Measurements from ENCODE around the gene DIS3L2. TPM values are rescaled to one million over a fixed set of nuclear protein-coding genes. Genes with fewer than 3 reads are reported as not detected.
A peak's percentile ranks its signal among the peaks of the same experiment; 100 is the strongest.

Gene DIS3L2
- total and polyA plus RNA-seq, 2 of the 8 experiments (the other 6 are each of a cell fraction or from before 2014, with no cell fraction given): 11.5 to 21.6 TPM

GRCh38 chr2:232365621-232366321, 404.3 kb downstream of the DIS3L2 start:
- Histone ChIP-seq H2BK12ac (ENCODE audit: low read depth, low read length) (peak overlapping the region; percentile 92; the same call in 1 of the 2 replicates), H3K9ac (replicated peaks in 1 of 4; ENCODE audit: extremely low read depth in 1 of 4, low read depth in 3 of 4, low read length in 3 of 4) (no peak overlapping the region), H4K91ac (replicated peaks; ENCODE audit: insufficient read length, low read length) (no peak overlapping the region), H2AK5ac (ENCODE audit: low read depth, low read length) (no peak overlapping the region), H3K27ac (ENCODE audit: low read depth, low read length) (no peak overlapping the region), H3K4ac (replicated peaks; ENCODE audit: insufficient read length, low read depth, low read length) (no peak overlapping the region), H4K5ac (ENCODE audit: insufficient read length, low read depth, low read length) (no peak overlapping the region), H4K20me1 (replicated peaks in 1 of 2; ENCODE audit: control insufficient read depth in 1 of 2, insufficient read depth in 2 of 2, low read length in 2 of 2) (no peaks in the 10 kb centered on the region), H2BK20ac (ENCODE audit: low read length) (no peak overlapping the region), H3K27me3 (replicated peaks in 1 of 4; ENCODE audit: control insufficient read depth in 3 of 4, extremely low read depth in 1 of 4, insufficient read depth in 3 of 4, low read length in 3 of 4) (no peaks in the 10 kb centered on the region), H3K23me2 (ENCODE audit: low read depth, low read length) (no peaks in the 10 kb centered on the region), H3K14ac (ENCODE audit: insufficient read length) (no peak overlapping the region), H3K18ac (ENCODE audit: extremely low read depth, low read length) (no peak overlapping the region; the same call in 1 of the 2 replicates), H2BK120ac (replicated peaks; ENCODE audit: low read depth, low read length) (no peak overlapping the region), H3K4me1 (replicated peaks in 1 of 4; ENCODE audit: control insufficient read depth in 3 of 4, insufficient read depth in 4 of 4, low read length in 3 of 4) (peaks cover 0 to 24% (median 6%) of the 10 kb centered on the region in 4 experiments; a peak in 6 of 7 replicates), H3K56ac (replicated peaks; ENCODE audit: insufficient read length, low read depth, low read length) (no peak overlapping the region), H3K23ac (ENCODE audit: insufficient read length) (no peak overlapping the region), H3K79me1 (ENCODE audit: low read depth, low read length) (no peaks in the 10 kb centered on the region), H2AFZ (ENCODE audit: low read length) (no peak overlapping the region), H2BK15ac (ENCODE audit: low read length) (0 out of 2 replicates have a peak overlapping the region, but pooled peaks have one; percentile 81), H3K4me2 (ENCODE audit: insufficient read depth in 1 of 2, low read depth in 2 of 2, low read length in 2 of 2) (peak overlapping the region in 1 of 2 experiments; percentile 8; a peak in 1 of 4 replicates), H3K79me2 (ENCODE audit: control insufficient read depth in 1 of 2, insufficient read depth in 2 of 2, low read length in 2 of 2) (no peaks in the 10 kb centered on the region), H4K8ac (ENCODE audit: extremely low read depth, insufficient read depth, low read length) (no peak overlapping the region), H3K4me3 (ENCODE audit: extremely low read depth in 1 of 4, insufficient read depth in 2 of 4, low read depth in 3 of 4, low read length in 4 of 4) (no peak overlapping the region), H3K9me3 (ENCODE audit: insufficient read depth in 2 of 2, low read depth in 1 of 2, low read length in 1 of 2) (no peaks in the 10 kb centered on the region), H2BK5ac (ENCODE audit: low read depth, low read length) (no peak overlapping the region), H3K36me3 (ENCODE audit: control insufficient read depth in 2 of 4, insufficient read depth in 4 of 4, low read length in 3 of 4) (no peaks in the 10 kb centered on the region)
- TF ChIP-seq RAD21 (IDR thresholded peaks at IDR 0.05 in 1 of 2, conservative IDR thresholded peaks at IDR 0.05 in 1 of 2; ENCODE audit: low read depth in 2 of 2, low read length in 2 of 2) (peak; percentile 51 to 66), TBP (IDR thresholded peaks at IDR 0.05; ENCODE audit: low read depth, low read length) (no peak), CTCF (IDR thresholded peaks at IDR 0.05; ENCODE audit: control extremely low read depth in 1 of 3, insufficient read depth in 1 of 3, low read depth in 1 of 3, low read length in 3 of 3) (peak; percentile 72 to 81 (median 73))
- DNase-seq (ENCODE audit: low read depth in 1 of 2, low spot score in 2 of 2) (no peak), FAIRE-seq (no peak)
- WGBS, 2 experiments (ENCODE audit: extremely low coverage in 1 of 2, insufficient coverage in 1 of 2, insufficient read length in 1 of 2, insufficient replicate concordance in 2 of 2, low coverage in 1 of 2, low lambda C conversion rate in 2 of 2, missing lambda C conversion rate in 1 of 2): 79% methylated on average over 15 of the region's 20 CpGs; no CpG with 5 or more reads in 1 of the 2 experiments
- CTCF ChIA-PET (ENCODE audit: partially characterized antibody): interaction anchor here (0.6 to 9.5 kb wide), 30 partner anchors 11 to 489 kb away, joined by 3 to 100 read pairs (median 5); partner anchors contain the start of genes ALPG, ALPP and NPPC
- POLR2A ChIA-PET (ENCODE audit: partially characterized antibody): interaction anchor here (0.9 to 2.3 kb wide), 5 partner anchors 9 to 62 kb away, joined by 3 to 4 read pairs (median 3); no protein-coding TSS in a partner anchor

Measured in H1 (cell line).